Measurements from ENCODE around the gene SERPINH1. TPM values are rescaled to one million over a fixed set of nuclear protein-coding genes. Genes with fewer than 3 reads are reported as not detected.
A peak's percentile ranks its signal among the peaks of the same experiment; 100 is the strongest.

Gene SERPINH1
- total RNA-seq, 1 experiment from 2014 or later, result 241 TPM

DNA sequence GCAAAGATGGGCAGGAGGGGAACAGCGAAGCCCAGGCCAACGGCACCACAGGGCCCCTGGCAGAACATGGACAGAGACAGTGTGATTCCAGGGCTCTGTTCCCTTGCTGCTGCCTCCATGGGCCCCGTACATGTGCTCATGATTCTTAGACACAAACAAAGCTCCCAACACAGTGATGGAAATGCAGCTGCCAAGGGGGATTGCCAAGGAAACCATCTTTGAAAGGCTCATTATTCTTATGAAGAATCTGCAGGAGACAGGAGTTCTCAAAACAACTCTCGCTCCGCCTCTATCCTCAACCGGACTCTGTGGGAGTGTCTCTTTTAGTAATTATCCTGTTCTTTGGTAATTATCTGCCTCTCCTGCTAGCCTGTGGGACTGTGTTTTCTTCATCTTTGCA is 32.2 kb downstream of the SERPINH1 start:
- no peak for DNase-seq (ENCODE audit: low read depth)

DNA sequence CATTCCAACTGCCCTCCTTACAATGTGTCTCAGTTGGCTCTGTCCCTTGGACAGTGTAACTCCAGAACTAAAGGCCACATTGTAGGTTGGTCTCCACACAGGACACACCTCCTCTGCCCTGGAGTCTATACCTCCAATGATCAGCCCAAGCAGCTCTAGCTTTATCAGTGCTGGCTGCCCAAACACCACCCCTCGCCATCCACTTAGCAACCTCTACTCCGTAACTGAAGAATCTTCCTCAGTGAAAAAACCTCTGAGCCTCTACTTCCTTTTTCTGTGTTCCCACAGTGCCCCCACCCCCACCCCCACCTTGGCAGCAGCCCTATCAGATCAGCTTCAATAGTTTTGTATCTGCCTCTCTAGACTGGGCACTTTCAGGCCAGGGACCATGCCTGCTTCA is 33.4 kb downstream of the SERPINH1 start:
- DNase-seq (ENCODE audit: low read depth), result no peak

DNA sequence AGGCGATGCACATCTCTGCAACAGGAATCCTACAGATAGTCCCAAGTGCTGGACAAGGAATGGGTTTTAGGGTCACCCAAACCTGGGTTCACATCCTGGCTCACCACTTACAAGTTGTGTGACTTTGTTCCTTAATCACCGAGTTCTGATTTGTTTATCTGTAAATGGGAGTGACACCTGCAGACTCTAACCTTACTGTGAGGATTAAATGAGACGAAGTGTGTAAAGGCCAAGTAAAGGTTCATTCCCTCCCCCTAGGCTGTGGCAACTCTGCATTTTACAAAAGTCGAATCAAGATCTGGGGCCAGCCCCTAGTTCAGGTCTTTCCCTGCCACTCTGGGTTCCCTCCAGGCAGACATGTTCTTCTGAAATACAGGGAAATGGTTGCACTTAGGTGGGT is 34.9 kb downstream of the SERPINH1 start:
- DNase-seq (ENCODE audit: low read depth), result no peak

DNA sequence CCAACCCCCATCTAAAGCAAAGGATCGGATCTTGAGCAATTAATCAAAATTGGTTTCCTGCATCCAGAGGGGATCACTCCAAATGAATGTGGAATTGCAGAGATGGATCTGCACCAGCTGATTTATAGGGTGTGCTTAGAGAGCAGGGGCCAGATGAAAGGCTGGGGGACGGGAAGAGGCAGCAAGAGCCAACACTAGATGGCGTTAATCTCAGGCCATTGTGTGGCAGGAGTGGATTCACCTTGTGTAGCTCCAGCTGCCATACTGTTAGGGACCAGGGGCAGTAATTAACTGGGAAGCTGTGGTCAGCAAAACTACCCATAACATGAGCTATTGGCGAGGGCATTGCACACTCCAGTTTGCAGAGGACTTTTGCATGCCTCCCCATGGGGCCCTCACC is 35.6 kb downstream of the SERPINH1 start:
- DNase-seq (ENCODE audit: low read depth), result peak; percentile 52

DNA sequence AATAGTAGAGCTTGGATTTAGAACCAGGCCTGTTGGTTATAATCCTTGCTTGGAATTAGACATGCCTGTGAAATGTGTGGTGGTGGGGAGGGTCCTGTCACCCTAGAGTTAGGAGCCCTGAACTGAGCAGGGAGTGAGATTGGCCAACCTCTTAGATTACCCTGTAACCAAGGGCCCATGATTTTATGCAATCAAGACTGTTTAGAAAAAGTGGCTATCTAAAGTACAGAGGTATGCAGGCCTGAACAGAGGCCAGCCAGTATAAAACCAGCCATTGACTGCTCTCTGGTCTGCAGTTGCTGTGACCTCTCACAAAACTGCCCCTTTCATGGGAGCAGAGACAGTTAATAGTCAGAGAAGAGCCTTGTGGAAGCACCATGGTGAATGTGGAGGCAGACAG is 36.2 kb downstream of the SERPINH1 start:
- no peak for DNase-seq (ENCODE audit: low read depth)

DNA sequence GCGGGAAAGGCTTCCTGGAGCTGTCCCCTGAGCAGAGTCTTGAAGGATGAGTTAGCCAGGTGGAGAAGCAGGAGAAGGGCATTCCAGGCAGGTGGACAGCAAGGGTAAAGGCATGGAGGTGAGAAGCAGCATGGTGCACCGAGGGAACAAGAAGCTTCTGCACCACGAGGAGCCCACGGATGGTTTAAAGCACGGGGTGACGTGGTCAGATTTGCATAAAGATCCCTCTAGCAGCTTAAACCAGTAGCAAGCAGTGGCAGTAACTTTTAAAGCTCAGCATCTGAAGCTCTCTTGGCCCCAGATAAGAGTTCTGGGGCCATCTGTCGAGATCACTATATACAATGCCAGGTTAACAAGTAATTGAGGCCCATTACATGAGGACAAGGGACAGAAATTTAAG is 36.8 kb downstream of the SERPINH1 start:
- no peak for DNase-seq (ENCODE audit: low read depth)

DNA sequence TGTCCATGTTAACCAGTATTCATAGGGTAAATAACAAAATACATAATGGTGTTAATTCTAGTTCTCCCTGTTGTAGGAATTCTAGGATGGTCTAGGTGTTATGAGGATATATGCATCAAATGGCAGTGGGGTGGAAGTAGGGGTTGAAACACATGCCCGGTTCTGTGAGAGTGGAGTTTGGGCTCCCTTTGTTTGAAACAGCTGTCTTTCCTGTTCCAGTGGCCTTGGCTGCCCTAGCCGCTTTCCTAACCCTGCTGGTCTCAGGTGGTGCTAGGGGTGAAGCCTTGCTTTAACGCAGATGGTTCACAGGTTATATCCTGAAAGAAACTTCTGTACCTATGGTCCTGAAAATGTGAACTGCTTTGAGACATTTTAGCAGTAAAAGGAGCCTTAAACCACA is 38.3 kb downstream of the SERPINH1 start:
- DNase-seq (ENCODE audit: low read depth), result no peak

DNA sequence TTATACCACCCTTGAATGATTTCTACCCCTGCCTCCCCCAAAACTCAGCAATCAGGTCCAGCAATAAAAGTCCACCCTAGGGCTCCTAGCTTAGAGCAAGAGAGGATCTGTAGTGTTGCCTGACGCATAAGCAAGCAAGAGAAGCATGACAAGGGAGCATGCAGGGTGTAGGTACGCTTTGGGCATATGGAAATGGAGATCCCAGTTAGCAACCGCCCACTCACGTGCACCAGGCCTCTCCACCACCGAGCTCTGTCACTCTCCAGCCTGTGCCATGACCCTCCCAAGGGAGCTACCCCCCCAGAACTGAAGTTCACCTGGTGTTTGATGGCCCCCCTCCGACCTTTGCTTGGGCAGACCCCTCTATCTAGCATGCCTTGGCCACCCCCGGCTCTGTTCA is 39.4 kb downstream of the SERPINH1 start:
- no peak for DNase-seq (ENCODE audit: low read depth)

- peak; percentile 68 for DNase-seq (ENCODE audit: low read depth)
Measured at GRCh38 chr11:75602951-75603350, 40.9 kb downstream of the SERPINH1 start.

DNA sequence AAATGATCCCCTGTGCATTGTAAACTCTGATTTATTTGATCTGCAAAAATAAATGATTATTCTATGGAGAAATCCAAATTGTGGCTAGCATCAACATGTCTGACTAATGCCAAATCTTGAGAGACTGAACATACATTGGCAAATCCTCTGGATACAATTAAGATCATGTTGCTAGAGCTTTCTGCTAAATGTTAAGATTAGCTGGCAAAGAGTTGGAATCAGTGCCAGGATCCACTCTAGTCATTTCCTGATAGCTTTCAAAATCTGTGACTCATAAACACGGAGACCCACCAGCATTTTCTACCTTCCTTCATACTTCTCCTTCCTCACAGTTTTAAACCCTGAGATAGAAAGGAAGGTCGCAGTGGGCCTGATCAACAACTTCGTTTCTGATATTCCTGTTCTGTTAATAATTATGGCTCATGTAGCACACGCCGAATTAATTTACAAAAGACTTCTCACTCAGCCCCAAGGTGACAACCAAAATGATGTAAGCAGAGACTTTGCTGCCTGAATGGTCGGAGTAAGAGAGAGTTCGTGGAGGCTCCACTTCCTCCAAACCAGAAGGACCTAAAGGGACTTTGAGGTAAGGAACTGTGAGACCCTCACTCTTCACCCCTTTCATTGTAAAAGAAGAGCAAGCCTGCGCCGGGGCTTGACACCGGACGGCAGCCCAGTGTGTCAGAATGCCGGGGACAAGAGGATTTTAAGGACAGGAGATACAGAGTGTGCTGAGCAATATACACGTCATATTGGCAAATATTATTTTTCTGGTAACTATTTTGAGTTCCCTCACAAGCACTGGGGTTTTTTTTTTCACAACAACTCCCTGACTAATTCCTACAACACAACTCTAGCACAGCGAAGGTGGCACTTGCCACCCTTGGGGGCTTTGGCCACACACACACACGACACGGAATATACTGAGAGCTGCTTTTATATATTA is 42.0 kb downstream of the SERPINH1 start:
- peak; percentile 94 for DNase-seq (ENCODE audit: low read depth)

GRCh38 chr11:75606099-75606498 is 44.0 kb downstream of the SERPINH1 start:
- DNase-seq (ENCODE audit: low read depth), result no peak

GRCh38 chr11:75611823-75612222 is 49.8 kb downstream of the SERPINH1 start:
- no peak for DNase-seq (ENCODE audit: low read depth)

DNA sequence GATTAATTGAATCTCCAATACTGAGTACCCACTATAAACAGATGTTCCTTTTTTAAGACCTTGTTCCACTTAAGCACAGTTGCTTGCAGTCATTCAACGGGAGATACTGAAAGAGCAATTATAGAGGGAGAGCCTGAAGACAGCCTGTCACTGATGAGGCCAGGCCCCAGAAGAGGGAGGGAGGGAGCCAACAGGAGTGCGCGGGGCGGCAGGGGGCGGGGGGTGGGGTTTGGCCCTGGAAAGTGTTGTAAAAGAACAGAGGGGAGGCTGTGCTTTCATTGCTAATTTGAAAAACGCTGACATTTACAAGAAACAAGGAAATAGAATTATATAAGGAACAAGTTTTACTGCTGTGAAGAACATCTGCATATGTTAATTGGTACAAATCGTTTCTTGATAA is 53.7 kb downstream of the SERPINH1 start:
- DNase-seq (ENCODE audit: low read depth), result no peak

DNA sequence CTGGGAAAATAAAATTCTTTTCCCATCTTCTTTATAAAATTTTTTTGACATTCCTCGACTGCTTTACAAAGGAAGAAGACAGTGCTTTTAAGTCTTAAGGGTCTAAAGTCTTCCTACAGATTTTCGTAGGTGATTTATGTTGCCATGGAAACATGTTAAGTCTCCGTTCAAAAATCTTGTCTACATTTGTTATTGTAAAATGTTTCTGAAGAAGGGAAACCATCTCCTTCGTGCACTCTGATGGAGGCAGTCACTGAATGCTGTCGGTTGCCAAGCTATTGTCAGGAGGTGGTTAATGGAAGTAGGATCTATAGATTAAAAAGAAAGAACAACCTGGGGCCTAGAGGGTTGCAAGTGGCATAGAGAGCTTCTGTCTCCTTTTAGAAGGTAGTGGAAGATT is 54.2 kb downstream of the SERPINH1 start:
- DNase-seq (ENCODE audit: low read depth), result no peak

Other genes with a start within 250 kb of the SERPINH1 start
- 7.3 and 10.6 TPM in 2 replicates for gene ARRB1, start 210.6 kb upstream of the SERPINH1 start, total RNA-seq (2014; rRNA removed; shearing (Covaris generic))
- gene RPS3, start 162.7 kb upstream of the SERPINH1 start, total RNA-seq (2014; rRNA removed; shearing (Covaris generic)), result 2,311 and 3,087 TPM in 2 replicates
- 0.07 TPM in 1 of 2 replicates, not detected in the other for gene KLHL35, start 129.1 kb upstream of the SERPINH1 start, total RNA-seq (2014; rRNA removed; shearing (Covaris generic))
- gene GDPD5, start 36.3 kb upstream of the SERPINH1 start, total RNA-seq (2014; rRNA removed; shearing (Covaris generic)), result 47.3 and 53.2 TPM in 2 replicates
- gene MAP6, start 106.8 kb downstream of the SERPINH1 start, total RNA-seq (2014; rRNA removed; shearing (Covaris generic)), result 0.10 and 0.40 TPM in 2 replicates
- gene MOGAT2, start 155.6 kb downstream of the SERPINH1 start, total RNA-seq (2014; rRNA removed; shearing (Covaris generic)), result not detected in 2 replicates
- 4.9 and 5.9 TPM in 2 replicates for gene DGAT2, start 206.5 kb downstream of the SERPINH1 start, total RNA-seq (2014; rRNA removed; shearing (Covaris generic))